Measurements from ENCODE around the gene LHX5. TPM values are rescaled to one million over a fixed set of nuclear protein-coding genes. Genes with fewer than 3 reads are reported as not detected.

LHX5 gene
- total RNA-seq, 1 donor from 2014 or later: 0.25 TPM

DNA sequence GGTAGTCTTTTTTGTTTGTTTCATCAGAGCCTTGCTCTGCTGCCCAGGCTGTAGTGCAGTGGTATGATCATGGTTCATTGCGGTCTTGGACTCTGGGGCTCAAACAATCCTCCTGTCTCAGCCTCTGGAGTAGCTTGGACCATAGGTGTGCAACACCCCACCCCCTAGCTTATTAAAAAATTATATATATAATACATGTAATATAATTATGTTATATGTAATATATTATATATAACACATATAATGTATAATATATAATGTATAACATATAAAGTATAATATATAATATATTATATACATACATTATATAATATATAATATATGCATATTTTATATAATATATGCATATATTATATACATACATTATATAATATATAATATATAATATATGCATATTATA lies 21.8 kb downstream of the LHX5 start:
- Histone ChIP-seq H3K27me3 (ENCODE audit: insufficient read depth, low read length) (peaks cover 4% of the 10 kb centered on the region), H3K79me2 (ENCODE audit: insufficient read depth, low read length) (no peaks in the 10 kb centered on the region), H2AFZ (ENCODE audit: low read depth, low read length) (no peak overlapping the region), H3K4me1 (ENCODE audit: insufficient read depth, low read length) (no peaks in the 10 kb centered on the region), H3K9me3 (ENCODE audit: insufficient read depth, low read depth, low read length) (no peaks in the 10 kb centered on the region), H3K9ac (ENCODE audit: low read length) (no peak overlapping the region), H3K4me2 (ENCODE audit: low read length) (no peak overlapping the region), H3K36me3 (ENCODE audit: insufficient read depth, low read length) (no peaks in the 10 kb centered on the region), H3K4me3 (ENCODE audit: insufficient read depth, low read depth, low read length) (no peak overlapping the region), H4K20me1 (ENCODE audit: insufficient read depth, low read length) (no peaks in the 10 kb centered on the region), H3K27ac (ENCODE audit: low read depth, low read length) (no peak overlapping the region)
- DNase-seq (ENCODE audit: low read depth): no peak
- Mint-ChIP-seq H3K27ac (ENCODE audit: unreplicated experiment) (no peak overlapping the region), H3K4me3 (ENCODE audit: unreplicated experiment) (no peak overlapping the region), H3K27me3 (ENCODE audit: low read depth, unreplicated experiment) (peaks cover 39% of the 10 kb centered on the region), H3K4me1 (ENCODE audit: low read depth, unreplicated experiment) (no peaks in the 10 kb centered on the region), H3K36me3 (ENCODE audit: low read depth, unreplicated experiment) (no peaks in the 10 kb centered on the region), H3K9me3 (ENCODE audit: unreplicated experiment) (peaks cover 7% of the 10 kb centered on the region)
- FAIRE-seq: no peak
- TF ChIP-seq, protein P1, sequence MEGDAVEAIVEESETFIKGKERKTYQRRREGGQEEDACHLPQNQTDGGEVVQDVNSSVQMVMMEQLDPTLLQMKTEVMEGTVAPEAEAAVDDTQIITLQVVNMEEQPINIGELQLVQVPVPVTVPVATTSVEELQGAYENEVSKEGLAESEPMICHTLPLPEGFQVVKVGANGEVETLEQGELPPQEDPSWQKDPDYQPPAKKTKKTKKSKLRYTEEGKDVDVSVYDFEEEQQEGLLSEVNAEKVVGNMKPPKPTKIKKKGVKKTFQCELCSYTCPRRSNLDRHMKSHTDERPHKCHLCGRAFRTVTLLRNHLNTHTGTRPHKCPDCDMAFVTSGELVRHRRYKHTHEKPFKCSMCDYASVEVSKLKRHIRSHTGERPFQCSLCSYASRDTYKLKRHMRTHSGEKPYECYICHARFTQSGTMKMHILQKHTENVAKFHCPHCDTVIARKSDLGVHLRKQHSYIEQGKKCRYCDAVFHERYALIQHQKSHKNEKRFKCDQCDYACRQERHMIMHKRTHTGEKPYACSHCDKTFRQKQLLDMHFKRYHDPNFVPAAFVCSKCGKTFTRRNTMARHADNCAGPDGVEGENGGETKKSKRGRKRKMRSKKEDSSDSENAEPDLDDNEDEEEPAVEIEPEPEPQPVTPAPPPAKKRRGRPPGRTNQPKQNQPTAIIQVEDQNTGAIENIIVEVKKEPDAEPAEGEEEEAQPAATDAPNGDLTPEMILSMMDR (IDR thresholded peaks at IDR 0.05; ENCODE audit: insufficient read depth, low read depth, low read length): no peak
- TF ChIP-seq EZH2 (IDR thresholded peaks at IDR 0.05; ENCODE audit: insufficient read depth, low read length): no peak

GRCh38 chr12:113449299-113449698 lies 22.4 kb downstream of the LHX5 start:
- Histone ChIP-seq H3K9ac (ENCODE audit: low read length) (no peak overlapping the region), H3K27ac (ENCODE audit: low read depth, low read length) (no peak overlapping the region), H3K9me3 (ENCODE audit: insufficient read depth, low read depth, low read length) (no peaks in the 10 kb centered on the region), H3K36me3 (ENCODE audit: insufficient read depth, low read length) (no peaks in the 10 kb centered on the region), H3K79me2 (ENCODE audit: insufficient read depth, low read length) (no peaks in the 10 kb centered on the region), H4K20me1 (ENCODE audit: insufficient read depth, low read length) (no peaks in the 10 kb centered on the region), H3K4me1 (ENCODE audit: insufficient read depth, low read length) (no peaks in the 10 kb centered on the region), H3K27me3 (ENCODE audit: insufficient read depth, low read length) (peaks cover 4% of the 10 kb centered on the region), H3K4me3 (ENCODE audit: insufficient read depth, low read depth, low read length) (no peak overlapping the region), H3K4me2 (ENCODE audit: low read length) (no peak overlapping the region), H2AFZ (ENCODE audit: low read depth, low read length) (no peak overlapping the region)
- no peaks in the 10 kb centered on the region for H3K4me1 Mint-ChIP-seq (ENCODE audit: low read depth, unreplicated experiment)
- no peak for DNase-seq (ENCODE audit: low read depth)
- H3K27ac Mint-ChIP-seq (ENCODE audit: unreplicated experiment): no peak overlapping the region
- no peak for FAIRE-seq
- peaks cover 7% of the 10 kb centered on the region for H3K9me3 Mint-ChIP-seq (ENCODE audit: unreplicated experiment)
- H3K36me3 Mint-ChIP-seq (ENCODE audit: low read depth, unreplicated experiment): no peaks in the 10 kb centered on the region
- TF ChIP-seq EZH2 (IDR thresholded peaks at IDR 0.05; ENCODE audit: insufficient read depth, low read length): no peak
- TF ChIP-seq, protein P1 (IDR thresholded peaks at IDR 0.05; ENCODE audit: insufficient read depth, low read depth, low read length): no peak
- no peak overlapping the region for H3K4me3 Mint-ChIP-seq (ENCODE audit: unreplicated experiment)
- peaks cover 41% of the 10 kb centered on the region for H3K27me3 Mint-ChIP-seq (ENCODE audit: low read depth, unreplicated experiment)

- no peak for TF ChIP-seq EZH2 (IDR thresholded peaks at IDR 0.05; ENCODE audit: insufficient read depth, low read length)
- TF ChIP-seq, protein P1 (IDR thresholded peaks at IDR 0.05; ENCODE audit: insufficient read depth, low read depth, low read length): no peak
- Histone ChIP-seq H3K4me3 (ENCODE audit: insufficient read depth, low read depth, low read length) (no peak overlapping the region), H3K9me3 (ENCODE audit: insufficient read depth, low read depth, low read length) (no peaks in the 10 kb centered on the region), H3K36me3 (ENCODE audit: insufficient read depth, low read length) (no peaks in the 10 kb centered on the region), H3K4me2 (ENCODE audit: low read length) (no peak overlapping the region), H3K27me3 (ENCODE audit: insufficient read depth, low read length) (peaks cover 4% of the 10 kb centered on the region), H4K20me1 (ENCODE audit: insufficient read depth, low read length) (no peaks in the 10 kb centered on the region), H2AFZ (ENCODE audit: low read depth, low read length) (no peak overlapping the region), H3K4me1 (ENCODE audit: insufficient read depth, low read length) (no peaks in the 10 kb centered on the region), H3K27ac (ENCODE audit: low read depth, low read length) (no peak overlapping the region), H3K9ac (ENCODE audit: low read length) (no peak overlapping the region), H3K79me2 (ENCODE audit: insufficient read depth, low read length) (no peaks in the 10 kb centered on the region)
- Mint-ChIP-seq H3K36me3 (ENCODE audit: low read depth, unreplicated experiment) (no peaks in the 10 kb centered on the region), H3K4me1 (ENCODE audit: low read depth, unreplicated experiment) (no peaks in the 10 kb centered on the region), H3K4me3 (ENCODE audit: unreplicated experiment) (no peak overlapping the region), H3K27ac (ENCODE audit: unreplicated experiment) (no peak overlapping the region), H3K9me3 (ENCODE audit: unreplicated experiment) (peaks cover 7% of the 10 kb centered on the region), H3K27me3 (ENCODE audit: low read depth, unreplicated experiment) (peaks cover 44% of the 10 kb centered on the region)
- DNase-seq (ENCODE audit: low read depth) (no peak), FAIRE-seq (no peak)
These were observed 22.8 kb downstream of the LHX5 start for GRCh38 chr12:113448873-113449272.

All from astrocyte (in vitro differentiated cells and primary cell).